Measurements from ENCODE around the gene NF1. TPM values are rescaled to one million over a fixed set of nuclear protein-coding genes. Genes with fewer than 3 reads are reported as not detected.
"Not testable (repeated sequence)": the region's sequence is repeated elsewhere in the genome, so short reads cannot be mapped to it uniquely, and the experiment has no call there.

The NF1 gene
- total RNA-seq, 1 donor from 2014 or later: 37.8 TPM

GRCh38 chr17:31167111-31167510 is 72.3 kb downstream of the NF1 start:
- peak; percentile 88 for ATAC-seq
- intact Hi-C loops (cut with micrococcal nuclease): no loop called here
- no peak for DNase-seq

GRCh38 chr17:31171701-31172100 is 76.9 kb downstream of the NF1 start:
- DNase-seq (no peak), ATAC-seq (no peak)
- intact Hi-C loops (cut with micrococcal nuclease): no loop called here

- intact Hi-C loops (cut with micrococcal nuclease): no loop called here
- DNase-seq: no peak
- ATAC-seq: no peak
Observed at GRCh38 chr17:31172388-31172787, 77.6 kb downstream of the NF1 start.

GRCh38 chr17:31174215-31174614 is 79.4 kb downstream of the NF1 start:
- DNase-seq (no peak), ATAC-seq (no peak)
- intact Hi-C loops (cut with micrococcal nuclease): no loop called here

GRCh38 chr17:31175237-31175636 is 80.5 kb downstream of the NF1 start:
- ATAC-seq (peak; percentile 31), DNase-seq (no peak)
- intact Hi-C loops (cut with micrococcal nuclease): no loop called here

- intact Hi-C loops (cut with micrococcal nuclease); ATAC-seq; DNase-seq: not testable (repeated sequence)
Observed at GRCh38 chr17:31176143-31176542, 81.4 kb downstream of the NF1 start.

GRCh38 chr17:31178951-31179350 is 84.2 kb downstream of the NF1 start:
- ATAC-seq; DNase-seq; intact Hi-C loops (cut with micrococcal nuclease): not testable (repeated sequence)

- no peak for ATAC-seq
- intact Hi-C loops (cut with micrococcal nuclease): no loop called here
Observed at GRCh38 chr17:31195305-31195704, 100.5 kb downstream of the NF1 start.

GRCh38 chr17:31198026-31198425 is 103.2 kb downstream of the NF1 start:
- DNase-seq (no peak), ATAC-seq (no peak)
- intact Hi-C loops (cut with micrococcal nuclease): no loop called here

More at GRCh38 chr17:31195305-31195704, 100.5 kb downstream of the NF1 start:
- DNase-seq: no peak

- intact Hi-C loops (cut with micrococcal nuclease); DNase-seq; ATAC-seq: not testable (repeated sequence)
Observed at GRCh38 chr17:31198666-31199065, 103.9 kb downstream of the NF1 start.

- intact Hi-C loops (cut with micrococcal nuclease): no loop called here
- no peak for DNase-seq
- ATAC-seq: peak; percentile 57
Observed at GRCh38 chr17:31200287-31200686, 105.5 kb downstream of the NF1 start.

GRCh38 chr17:31202968-31203367 is 108.2 kb downstream of the NF1 start:
- no peak for DNase-seq
- intact Hi-C loops (cut with micrococcal nuclease): no loop called here
- ATAC-seq: peak; percentile 46

GRCh38 chr17:31211352-31212012 is 116.7 kb downstream of the NF1 start:
- intact Hi-C loops (cut with micrococcal nuclease): no loop called here
- no peak for DNase-seq
- no peak for ATAC-seq

- intact Hi-C loops (cut with micrococcal nuclease): loop anchor here (5.0 kb wide), 1 partner anchor 204 kb away; no protein-coding TSS in a partner anchor
- DNase-seq (no peak), ATAC-seq (no peak)
Observed at GRCh38 chr17:31216031-31216751, 121.4 kb downstream of the NF1 start.

- ATAC-seq (no peak), DNase-seq (no peak)
- intact Hi-C loops (cut with micrococcal nuclease): no loop called here
Observed at GRCh38 chr17:31224366-31224765, 129.6 kb downstream of the NF1 start.

- DNase-seq (no peak), ATAC-seq (no peak)
- intact Hi-C loops (cut with micrococcal nuclease): no loop called here
Observed at GRCh38 chr17:31225831-31226230, 131.1 kb downstream of the NF1 start.

GRCh38 chr17:31226373-31226772 is 131.6 kb downstream of the NF1 start:
- ATAC-seq: no peak
- DNase-seq: no peak
- intact Hi-C loops (cut with micrococcal nuclease): no loop called here

- intact Hi-C loops (cut with micrococcal nuclease): no loop called here
- DNase-seq (no peak), ATAC-seq (no peak)
Observed at GRCh38 chr17:31226950-31227349, 132.2 kb downstream of the NF1 start.

GRCh38 chr17:31231852-31232251 is 137.1 kb downstream of the NF1 start:
- ATAC-seq (no peak), DNase-seq (no peak)
- intact Hi-C loops (cut with micrococcal nuclease): no loop called here

- ATAC-seq (no peak), DNase-seq (no peak)
- intact Hi-C loops (cut with micrococcal nuclease): no loop called here
Observed at GRCh38 chr17:31235110-31235509, 140.3 kb downstream of the NF1 start.

GRCh38 chr17:31236137-31236536 is 141.4 kb downstream of the NF1 start:
- DNase-seq (no peak), ATAC-seq (no peak)
- intact Hi-C loops (cut with micrococcal nuclease): no loop called here
